Skeletal muscle cell (primary cell): ENCODE results near the gene PRPH2.
A peak's percentile ranks its signal among the peaks of the same experiment; 100 is the strongest.
"Not testable (repeated sequence)": the region's sequence is repeated elsewhere in the genome, so short reads cannot be mapped to it uniquely, and the experiment has no call there.

ENCODE experiments used
- DNase-seq: peaks from one replicate; pipeline ENCODE4 v3.0.0-alpha.2; 2010; ENCODE audit warnings: low read depth
- H3K4me3 ChIP-seq: 2 replicates; pipeline ENCODE4 v1.5.1; 2011; ENCODE audit warnings: low read depth, mild to moderate bottlenecking, control low read depth, low read length, moderate library complexity

Gene PRPH2

GRCh38 chr6:42744351-42744893, 22.0 kb upstream of the PRPH2 start:
- peak overlapping the region; percentile 96 for H3K4me3 ChIP-seq
- no peak for DNase-seq

GRCh38 chr6:42742116-42742894, 19.9 kb upstream of the PRPH2 start:
- no peak overlapping the region for H3K4me3 ChIP-seq
- DNase-seq, result peak; percentile 37

- H3K4me3 ChIP-seq, result no peak overlapping the region
- DNase-seq, result no peak
Observed at GRCh38 chr6:42740725-42741124, 18.3 kb upstream of the PRPH2 start.

- no peak for DNase-seq
- no peak overlapping the region for H3K4me3 ChIP-seq
Observed at GRCh38 chr6:42735976-42736375, 13.6 kb upstream of the PRPH2 start.

GRCh38 chr6:42733867-42734481, 11.6 kb upstream of the PRPH2 start:
- not testable (repeated sequence) for H3K4me3 ChIP-seq, DNase-seq

- H3K4me3 ChIP-seq, result no peak overlapping the region
- DNase-seq, result no peak
Observed at GRCh38 chr6:42729731-42730130, 7.3 kb upstream of the PRPH2 start.

- DNase-seq, result no peak
- no peak overlapping the region for H3K4me3 ChIP-seq
Observed at GRCh38 chr6:42727627-42728026, 5.2 kb upstream of the PRPH2 start.

GRCh38 chr6:42727087-42727611, 4.8 kb upstream of the PRPH2 start:
- H3K4me3 ChIP-seq, result peak overlapping the region; percentile 32
- no peak for DNase-seq

- H3K4me3 ChIP-seq, result peak overlapping the region; percentile 32
- peak; percentile 75 for DNase-seq
Observed at GRCh38 chr6:42726485-42727086, 4.2 kb upstream of the PRPH2 start.

GRCh38 chr6:42726026-42726425, 3.6 kb upstream of the PRPH2 start:
- no peak overlapping the region for H3K4me3 ChIP-seq
- no peak for DNase-seq

GRCh38 chr6:42724825-42725224, 2.4 kb upstream of the PRPH2 start:
- no peak for DNase-seq
- no peak overlapping the region for H3K4me3 ChIP-seq

GRCh38 chr6:42720739-42721138, 1.7 kb downstream of the PRPH2 start:
- H3K4me3 ChIP-seq, result no peak overlapping the region
- DNase-seq, result no peak

GRCh38 chr6:42715871-42716270, 6.5 kb downstream of the PRPH2 start:
- H3K4me3 ChIP-seq, result no peak overlapping the region
- DNase-seq, result no peak

GRCh38 chr6:42714098-42714761, 8.2 kb downstream of the PRPH2 start:
- DNase-seq, result no peak
- no peak overlapping the region for H3K4me3 ChIP-seq

- no peak overlapping the region for H3K4me3 ChIP-seq
- DNase-seq, result no peak
Observed at GRCh38 chr6:42711930-42712329, 10.5 kb downstream of the PRPH2 start.

- no peak for DNase-seq
- no peak overlapping the region for H3K4me3 ChIP-seq
Observed at GRCh38 chr6:42710316-42710715, 12.1 kb downstream of the PRPH2 start.

GRCh38 chr6:42709871-42710270, 12.5 kb downstream of the PRPH2 start:
- no peak for DNase-seq
- no peak overlapping the region for H3K4me3 ChIP-seq

- no peak overlapping the region for H3K4me3 ChIP-seq
- DNase-seq, result no peak
Observed at GRCh38 chr6:42708096-42708495, 14.3 kb downstream of the PRPH2 start.

- H3K4me3 ChIP-seq, result no peak overlapping the region
- no peak for DNase-seq
Observed at GRCh38 chr6:42707595-42707994, 14.8 kb downstream of the PRPH2 start.

GRCh38 chr6:42704937-42705374, 17.4 kb downstream of the PRPH2 start:
- H3K4me3 ChIP-seq, result no peak overlapping the region
- no peak for DNase-seq
